SU-DHL-6 (cell line): Measurements from ENCODE around the gene DCN.

ENCODE experiments used
- H2AFZ ChIP-seq: fragments of 200-600 bp; sonication (generic); 2 replicates; pipeline ENCODE4 v1.6.1; 2014; ENCODE audit warnings: low read depth, mild to moderate bottlenecking, moderate library complexity, mixed read lengths, antibody characterized with exemption, low read length; ENCODE audit not compliant: severe bottlenecking
- H3F3A ChIP-seq: fragments of 200-600 bp; shearing (Covaris generic); 2 replicates; pipeline ENCODE4 v1.6.0; 2016; ENCODE audit warnings: antibody characterized with exemption, mild to moderate bottlenecking; ENCODE audit not compliant: insufficient read depth
- H3K27ac ChIP-seq: fragments of 200-600 bp; sonication (generic); 2 replicates; pipeline ENCODE4 v1.5.1; 2016; ENCODE audit warnings: low read depth, mild to moderate bottlenecking, low read length, moderate library complexity, mixed read lengths
- H3K27me3 ChIP-seq: fragments of 200-600 bp; sonication (generic), shearing (Covaris generic); 2 replicates; pipeline ENCODE4 v1.6.0; 2014; ENCODE audit warnings: mild to moderate bottlenecking, low read length
- H3K36me3 ChIP-seq: fragments of 200-600 bp; sonication (generic); 2 replicates; pipeline ENCODE4 v1.6.1; 2014; ENCODE audit warnings: mild to moderate bottlenecking, low read length, mixed read lengths
- H3K4me2 ChIP-seq: fragments of 300-600, 200-600 bp; shearing (Covaris generic), sonication (generic); 2 replicates; pipeline ENCODE4 v1.6.0; 2014; ENCODE audit warnings: low read length, low read depth, mild to moderate bottlenecking; ENCODE audit not compliant: poor library complexity, severe bottlenecking
- H3K4me3 ChIP-seq: fragments of 200-600 bp; sonication (generic); 2 replicates; pipeline ENCODE4 v1.5.1; 2014; ENCODE audit warnings: antibody characterized with exemption, low read length, mild to moderate bottlenecking, mixed read lengths; ENCODE audit not compliant: insufficient read depth, poor library complexity, severe bottlenecking
- H3K79me2 ChIP-seq: fragments of 200-600 bp; sonication (generic); 2 replicates; pipeline ENCODE4 v1.6.1; 2014; ENCODE audit warnings: mild to moderate bottlenecking, low read length, moderate library complexity; ENCODE audit not compliant: insufficient read depth
- H3K9ac ChIP-seq: fragments of 200-600 bp; sonication (generic); 2 replicates; pipeline ENCODE4 v1.7.0; 2014; ENCODE audit warnings: mild to moderate bottlenecking, low read length
- H3K9me2 ChIP-seq: fragments of 200-600 bp; sonication (generic); replicated peaks from 2 replicates; pipeline ENCODE4 v1.6.1; 2014; ENCODE audit warnings: low read length; ENCODE audit not compliant: insufficient read depth
- H3K9me3 ChIP-seq: fragments of 200-600 bp; sonication (generic); 2 replicates; pipeline ENCODE4 v1.6.1; 2014; ENCODE audit warnings: low read length, mixed read lengths; ENCODE audit not compliant: insufficient read depth
- H4K20me1 ChIP-seq: fragments of 200-600 bp; sonication (generic); 2 replicates; pipeline ENCODE4 v1.6.1; 2014; ENCODE audit warnings: low read depth, mild to moderate bottlenecking, antibody characterized with exemption, low read length, moderate library complexity, mixed read lengths
- CTCF ChIP-seq: fragments of 200-600 bp; sonication (generic); IDR thresholded peaks from one replicate; pipeline ENCODE4 v1.5.1; 2017; ENCODE audit warnings: antibody characterized with exemption, mild to moderate bottlenecking, low read length, moderate library complexity; ENCODE audit not compliant: insufficient read depth, poor library complexity, severe bottlenecking
- EZH2phosphoT487 ChIP-seq: fragments of 200-600 bp; sonication (generic), shearing (Covaris generic); conservative IDR thresholded peaks from 2 replicates; pipeline ENCODE4 v1.6.1; 2018; ENCODE audit warnings: mild to moderate bottlenecking, antibody characterized with exemption, low read length, moderate library complexity, mixed read lengths

Gene DCN

GRCh38 chr12:91179966-91180561 is 2.6 kb downstream of the DCN start:
- TF ChIP-seq CTCF (no peak), EZH2phosphoT487 (no peak)
- Histone ChIP-seq H3K9ac (no peak overlapping the region), H3F3A (no peaks in the 10 kb centered on the region), H3K79me2 (no peaks in the 10 kb centered on the region), H3K4me2 (no peak overlapping the region), H3K9me2 (no peaks in the 10 kb centered on the region), H3K36me3 (no peaks in the 10 kb centered on the region), H3K27me3 (no peaks in the 10 kb centered on the region), H3K4me3 (no peak overlapping the region), H3K27ac (no peak overlapping the region), H4K20me1 (no peaks in the 10 kb centered on the region; the same call in 1 of the 2 replicates), H3K9me3 (no peaks in the 10 kb centered on the region), H2AFZ (no peak overlapping the region)

- Histone ChIP-seq H3K4me3 (no peak overlapping the region), H2AFZ (no peak overlapping the region), H3K36me3 (no peaks in the 10 kb centered on the region)
Observed at GRCh38 chr12:91179315-91179714, 3.3 kb downstream of the DCN start.

GRCh38 chr12:91178781-91179180 is 3.8 kb downstream of the DCN start:
- Histone ChIP-seq H3K9me3 (no peaks in the 10 kb centered on the region), H3K27ac (no peak overlapping the region), H3K36me3 (no peaks in the 10 kb centered on the region), H3K79me2 (no peaks in the 10 kb centered on the region), H3K27me3 (no peaks in the 10 kb centered on the region), H3F3A (no peaks in the 10 kb centered on the region), H4K20me1 (no peaks in the 10 kb centered on the region; the same call in 1 of the 2 replicates), H3K9ac (no peak overlapping the region), H3K4me3 (no peak overlapping the region), H2AFZ (no peak overlapping the region), H3K9me2 (no peaks in the 10 kb centered on the region), H3K4me2 (no peak overlapping the region)
- no peak for TF ChIP-seq CTCF
- TF ChIP-seq EZH2phosphoT487, result no peak

More at GRCh38 chr12:91179315-91179714, 3.3 kb downstream of the DCN start:
- no peak for TF ChIP-seq EZH2phosphoT487
- TF ChIP-seq CTCF, result no peak
- Histone ChIP-seq H3K79me2 (no peaks in the 10 kb centered on the region), H3K27me3 (no peaks in the 10 kb centered on the region), H3F3A (no peaks in the 10 kb centered on the region), H3K4me2 (no peak overlapping the region), H3K9ac (no peak overlapping the region), H3K9me2 (no peaks in the 10 kb centered on the region), H4K20me1 (no peaks in the 10 kb centered on the region; the same call in 1 of the 2 replicates), H3K9me3 (no peaks in the 10 kb centered on the region), H3K27ac (no peak overlapping the region)
